Measurements from ENCODE around the gene COPB1.

- TF ChIP-seq ZNF350 (CRISPR knock-in tag; IDR thresholded peaks at IDR 0.05; ENCODE audit: borderline replicate concordance, low read depth) (no peak), POLR2AphosphoS5 (IDR thresholded peaks at IDR 0.05; ENCODE audit: low read depth, low read length) (no peak)
These were observed 29.7 kb upstream of the COPB1 start for GRCh38 chr11:14529321-14529720.
